Left ventricle myocardium inferior (tissue), 1 donor: ENCODE measurements around the gene CDCA5. TPM values are rescaled to one million over a fixed set of nuclear protein-coding genes. Genes with fewer than 3 reads are reported as not detected.
A peak's percentile ranks its signal among the peaks of the same experiment; 100 is the strongest.

ENCODE experiments used
- DNase-seq: peaks from one replicate; pipeline ENCODE4 v3.0.0-alpha.2; 2020
- H3K27ac ChIP-seq: fragments of 200-600 bp; replicated peaks from 2 replicates; pipeline ENCODE4 v1.8.0; 2021
- H3K27me3 ChIP-seq: fragments of 200-600 bp; 2 replicates; pipeline ENCODE4 v1.8.0; 2021; ENCODE audit warnings: low read depth
- H3K36me3 ChIP-seq: fragments of 200-600 bp; 2 replicates; pipeline ENCODE4 v1.8.0; 2021
- H3K4me1 ChIP-seq: fragments of 200-600 bp; 2 replicates; pipeline ENCODE4 v1.8.0; 2021
- H3K4me3 ChIP-seq: fragments of 200-600 bp; 2 replicates; pipeline ENCODE4 v1.8.0; 2021; ENCODE audit warnings: mild to moderate bottlenecking, moderate library complexity
- H3K9me3 ChIP-seq: fragments of 200-600 bp; replicated peaks from 2 replicates; pipeline ENCODE4 v1.8.0; 2021
- intact Hi-C: fragments of 100-400 bp; cut with micrococcal nuclease; formaldehyde crosslinking; loops from one replicate; pipeline ENCODE4 v1.11.0; 2022
- total RNA-seq: library from RNA; stranded (reverse); fragmentation: NEBNext Ultra II Directional; extraction: Animal tissue kit (Norgen Biotek cat#: 25700); gene quantifications from one replicate; pipeline ENCODE4 v1.2.1, GENCODE V29; 2021
- TF ChIP-seq, protein P1 (sequence below): fragments of 200-600 bp; IDR thresholded peaks from 2 replicates; pipeline ENCODE4 v1.8.0; 2021; ENCODE audit warnings: antibody characterized with exemption, mild to moderate bottlenecking, borderline replicate concordance
- donor health status: DM: no; HTN: yes; CAD: no; lungs with severe emphysema.

Gene CDCA5
- total RNA-seq, 1 donor from 2014 or later: 1.3 TPM

DNA sequence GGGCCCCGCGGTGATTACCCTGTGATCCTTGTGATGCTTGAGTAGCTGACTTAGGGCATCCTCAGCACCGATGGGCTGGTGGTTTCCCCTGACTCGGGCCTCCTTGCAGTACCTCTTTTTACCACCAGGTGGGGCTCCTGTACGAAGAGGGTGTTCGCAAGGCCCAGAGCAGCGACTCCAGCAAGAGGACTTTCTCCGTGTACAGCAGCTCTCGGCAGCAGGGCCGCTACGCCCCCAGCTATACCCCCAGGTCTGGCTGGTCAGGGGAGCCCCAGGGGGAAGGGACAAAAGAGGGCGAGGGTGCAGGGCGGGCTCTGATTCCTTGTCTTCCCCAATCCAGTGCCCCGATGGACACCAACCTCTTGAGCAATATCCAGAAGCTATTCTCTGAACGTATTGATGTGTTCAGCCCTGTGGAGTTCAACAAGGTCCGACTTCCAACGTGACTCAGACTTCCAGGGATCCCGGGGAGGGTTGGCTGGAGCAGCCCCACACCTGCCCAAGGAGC is 26.6 kb upstream of the CDCA5 start:
- Histone ChIP-seq H3K4me1 (peaks cover 55% of the 10 kb centered on the region), H3K4me3 (peak overlapping the region; percentile 77), H3K27ac (peak overlapping the region; percentile 84), H3K9me3 (no peaks in the 10 kb centered on the region), H3K36me3 (peaks cover 38% of the 10 kb centered on the region), H3K27me3 (no peaks in the 10 kb centered on the region)
- TF ChIP-seq, protein P1, sequence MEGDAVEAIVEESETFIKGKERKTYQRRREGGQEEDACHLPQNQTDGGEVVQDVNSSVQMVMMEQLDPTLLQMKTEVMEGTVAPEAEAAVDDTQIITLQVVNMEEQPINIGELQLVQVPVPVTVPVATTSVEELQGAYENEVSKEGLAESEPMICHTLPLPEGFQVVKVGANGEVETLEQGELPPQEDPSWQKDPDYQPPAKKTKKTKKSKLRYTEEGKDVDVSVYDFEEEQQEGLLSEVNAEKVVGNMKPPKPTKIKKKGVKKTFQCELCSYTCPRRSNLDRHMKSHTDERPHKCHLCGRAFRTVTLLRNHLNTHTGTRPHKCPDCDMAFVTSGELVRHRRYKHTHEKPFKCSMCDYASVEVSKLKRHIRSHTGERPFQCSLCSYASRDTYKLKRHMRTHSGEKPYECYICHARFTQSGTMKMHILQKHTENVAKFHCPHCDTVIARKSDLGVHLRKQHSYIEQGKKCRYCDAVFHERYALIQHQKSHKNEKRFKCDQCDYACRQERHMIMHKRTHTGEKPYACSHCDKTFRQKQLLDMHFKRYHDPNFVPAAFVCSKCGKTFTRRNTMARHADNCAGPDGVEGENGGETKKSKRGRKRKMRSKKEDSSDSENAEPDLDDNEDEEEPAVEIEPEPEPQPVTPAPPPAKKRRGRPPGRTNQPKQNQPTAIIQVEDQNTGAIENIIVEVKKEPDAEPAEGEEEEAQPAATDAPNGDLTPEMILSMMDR: peak; percentile 98
- intact Hi-C loops: no loop called here
- DNase-seq: peak; percentile 86

DNA sequence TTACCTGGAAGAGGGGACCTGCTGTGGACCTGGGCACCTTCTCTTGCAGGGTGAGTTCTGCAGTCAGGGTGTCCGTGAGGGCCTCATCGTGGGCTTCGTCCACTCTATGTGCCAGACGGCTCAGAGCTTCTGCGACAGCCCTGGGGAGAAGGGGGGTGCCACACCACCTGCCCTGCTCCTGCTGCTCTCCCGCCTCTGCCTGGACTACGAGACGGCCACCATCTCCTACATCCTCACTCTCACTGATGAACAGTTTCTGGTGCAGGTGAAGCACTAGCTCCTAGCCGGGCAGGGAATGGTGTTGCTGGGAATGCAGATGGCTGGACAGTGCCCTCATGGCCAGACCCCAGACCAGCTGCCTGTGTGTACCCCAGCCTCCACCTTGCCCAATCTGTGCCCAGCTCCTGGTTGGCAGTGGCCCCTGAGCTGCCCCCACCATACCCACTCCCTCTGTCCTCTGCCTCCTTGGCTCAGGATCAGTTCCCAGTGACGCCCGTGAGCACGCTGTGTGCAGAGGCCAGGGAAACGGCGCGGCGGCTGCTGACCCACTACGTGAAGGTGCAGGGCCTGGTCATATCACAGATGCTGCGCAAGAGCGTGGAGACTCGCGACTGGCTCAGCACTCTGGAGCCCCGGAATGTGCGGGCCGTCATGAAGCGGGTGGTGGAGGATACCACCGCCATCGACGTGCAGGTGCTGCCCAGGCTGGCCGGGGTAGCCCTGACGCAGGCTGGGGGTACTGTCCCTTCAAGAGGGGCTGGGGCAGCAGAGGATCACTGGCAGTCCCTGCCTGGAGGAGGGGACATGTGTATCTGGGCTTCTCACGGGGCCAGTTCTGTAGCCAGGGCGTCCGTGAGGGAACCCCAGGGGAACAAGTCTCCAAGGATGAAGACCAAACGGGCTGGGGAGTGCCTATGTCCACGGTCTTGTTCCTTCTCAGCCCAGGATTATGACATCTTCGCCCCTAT is 25.7 kb upstream of the CDCA5 start:
- no peak for DNase-seq
- TF ChIP-seq, protein P1: no peak
- Histone ChIP-seq H3K36me3 (peaks cover 33% of the 10 kb centered on the region), H3K4me1 (peaks cover 57% of the 10 kb centered on the region), H3K27me3 (no peaks in the 10 kb centered on the region), H3K27ac (peak overlapping the region; percentile 84), H3K9me3 (no peaks in the 10 kb centered on the region), H3K4me3 (no peak overlapping the region)
- intact Hi-C loops: no loop called here

DNA sequence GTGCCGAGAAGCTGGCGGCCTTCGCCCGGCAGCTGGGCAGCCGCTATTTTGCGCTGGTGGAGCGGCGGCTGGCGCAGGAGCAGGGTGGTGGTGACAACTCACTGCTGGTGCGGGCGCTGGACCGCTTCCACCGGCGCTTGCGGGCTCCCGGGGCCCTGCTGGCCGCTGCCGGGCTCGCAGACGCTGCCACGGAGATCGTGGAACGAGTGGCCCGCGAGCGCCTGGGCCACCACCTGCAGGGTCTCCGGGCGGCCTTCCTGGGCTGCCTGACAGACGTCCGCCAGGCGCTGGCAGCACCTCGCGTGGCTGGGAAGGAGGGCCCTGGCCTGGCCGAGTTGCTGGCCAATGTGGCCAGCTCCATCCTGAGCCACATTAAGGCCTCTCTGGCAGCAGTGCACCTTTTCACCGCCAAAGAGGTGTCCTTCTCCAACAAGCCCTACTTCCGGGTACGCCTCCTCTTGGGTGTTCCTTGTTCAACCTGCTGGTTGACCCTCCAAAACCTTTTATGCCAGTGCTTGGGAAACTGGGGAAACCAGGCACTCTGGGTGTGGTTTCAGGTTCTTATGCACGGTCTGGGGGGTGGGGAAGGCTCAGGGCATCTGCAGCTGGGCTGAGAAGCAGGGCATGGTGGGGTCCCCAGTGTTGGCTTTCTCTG is 24.8 kb upstream of the CDCA5 start:
- H3K9me3 ChIP-seq: no peaks in the 10 kb centered on the region
- no peak overlapping the region for H3K4me3 ChIP-seq
- H3K27me3 ChIP-seq: no peaks in the 10 kb centered on the region
- intact Hi-C loops: no loop called here
- H3K36me3 ChIP-seq: peaks cover 33% of the 10 kb centered on the region
- H3K4me1 ChIP-seq: peaks cover 58% of the 10 kb centered on the region
- TF ChIP-seq, protein P1: no peak
- no peak overlapping the region for H3K27ac ChIP-seq
- no peak for DNase-seq

DNA sequence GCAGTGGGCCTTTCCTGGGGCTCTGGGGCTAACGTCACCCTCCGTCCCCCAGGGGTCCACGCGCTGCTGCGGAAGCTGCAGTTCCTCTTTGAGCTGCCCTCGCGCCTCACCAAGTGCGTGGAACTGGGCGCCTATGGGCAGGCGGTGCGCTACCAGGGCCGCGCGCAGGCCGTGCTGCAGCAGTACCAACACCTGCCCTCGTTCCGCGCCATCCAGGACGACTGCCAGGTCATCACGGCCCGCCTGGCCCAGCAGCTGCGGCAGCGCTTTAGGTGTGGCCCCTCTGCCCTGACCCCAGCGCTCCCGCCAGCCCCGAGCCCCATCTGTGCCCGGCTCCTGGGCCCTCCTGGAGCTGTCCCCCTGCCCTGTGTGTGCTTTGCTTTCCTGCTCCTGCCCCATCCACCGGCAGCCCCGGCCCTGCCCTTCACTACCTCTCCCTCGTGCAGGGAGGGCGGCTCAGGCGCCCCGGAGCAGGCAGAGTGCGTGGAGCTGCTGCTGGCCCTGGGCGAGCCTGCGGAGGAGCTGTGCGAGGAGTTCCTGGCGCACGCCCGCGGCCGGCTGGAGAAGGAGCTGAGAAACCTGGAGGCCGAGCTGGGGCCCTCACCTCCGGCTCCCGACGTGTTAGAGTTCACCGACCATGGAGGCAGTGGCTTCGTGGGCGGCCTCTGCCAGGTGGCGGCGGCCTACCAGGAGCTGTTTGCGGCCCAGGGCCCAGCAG is 24.1 kb upstream of the CDCA5 start:
- peaks cover 33% of the 10 kb centered on the region for H3K36me3 ChIP-seq
- DNase-seq: no peak
- H3K4me1 ChIP-seq: peaks cover 58% of the 10 kb centered on the region
- H3K9me3 ChIP-seq: no peaks in the 10 kb centered on the region
- intact Hi-C loops: no loop called here
- no peak overlapping the region for H3K4me3 ChIP-seq
- no peak overlapping the region for H3K27ac ChIP-seq
- H3K27me3 ChIP-seq: no peaks in the 10 kb centered on the region
- TF ChIP-seq, protein P1: no peak

DNA sequence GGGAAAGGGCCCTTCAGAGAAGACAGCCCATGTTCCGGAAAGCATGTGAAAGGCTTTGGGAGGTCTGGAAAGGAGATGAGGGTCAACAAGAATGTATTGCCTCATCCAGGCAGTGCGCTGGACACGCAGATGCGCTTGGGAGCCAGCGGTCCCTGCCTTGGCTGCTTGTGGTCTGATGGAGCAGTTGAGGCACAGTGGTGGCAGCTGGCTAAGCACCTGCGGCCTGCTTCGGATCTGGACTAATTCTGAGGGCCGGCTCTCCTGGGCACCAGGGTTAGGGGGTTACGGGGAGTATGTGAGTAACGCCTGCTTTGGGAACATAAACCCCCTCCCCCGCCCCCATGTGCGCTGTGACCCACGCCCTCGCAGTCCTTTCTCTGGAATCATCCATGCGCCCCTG is 23.2 kb upstream of the CDCA5 start:
- Histone ChIP-seq H3K36me3 (peaks cover 33% of the 10 kb centered on the region), H3K27me3 (no peaks in the 10 kb centered on the region), H3K9me3 (no peaks in the 10 kb centered on the region), H3K27ac (no peak overlapping the region), H3K4me1 (peaks cover 58% of the 10 kb centered on the region), H3K4me3 (no peak overlapping the region)
- TF ChIP-seq, protein P1: no peak
- DNase-seq: no peak
- intact Hi-C loops: no loop called here
